ENCODE data around the gene PIK3C2B.
A peak's percentile ranks its signal among the peaks of the same experiment; 100 is the strongest.
"Not testable (repeated sequence)": the region's sequence is repeated elsewhere in the genome, so short reads cannot be mapped to it uniquely, and the experiment has no call there.

Gene PIK3C2B

GRCh38 chr1:204498981-204499380 is 4.4 kb upstream of the PIK3C2B start:
- no peak overlapping the region for H3K4me3 ChIP-seq (ENCODE audit: low read depth, low read length)
- no peak for DNase-seq (ENCODE audit: low read depth)
- no peak for TF ChIP-seq CTCF (conservative IDR thresholded peaks at IDR 0.05; ENCODE audit: low read depth, low read length)

- H3K4me3 ChIP-seq (ENCODE audit: low read depth, low read length): no peak overlapping the region
- no peak for TF ChIP-seq CTCF (conservative IDR thresholded peaks at IDR 0.05; ENCODE audit: low read depth, low read length)
- no peak for DNase-seq (ENCODE audit: low read depth)
These were observed 1.2 kb upstream of the PIK3C2B start for GRCh38 chr1:204495777-204496176.

GRCh38 chr1:204495078-204495753 is 611 bp upstream of the PIK3C2B start:
- no peak for TF ChIP-seq CTCF (conservative IDR thresholded peaks at IDR 0.05; ENCODE audit: low read depth, low read length)
- DNase-seq (ENCODE audit: low read depth): no peak
- H3K4me3 ChIP-seq (ENCODE audit: low read depth, low read length): peak overlapping the region; percentile 60

GRCh38 chr1:204493984-204494280 is 673 bp downstream of the PIK3C2B start:
- DNase-seq (ENCODE audit: low read depth): no peak
- no peak for TF ChIP-seq CTCF (conservative IDR thresholded peaks at IDR 0.05; ENCODE audit: low read depth, low read length)
- H3K4me3 ChIP-seq (ENCODE audit: low read depth, low read length): peak overlapping the region; percentile 60

GRCh38 chr1:204493145-204493983 is 1.2 kb downstream of the PIK3C2B start:
- TF ChIP-seq CTCF (conservative IDR thresholded peaks at IDR 0.05; ENCODE audit: low read depth, low read length): no peak
- DNase-seq (ENCODE audit: low read depth): peak; percentile 60
- peak overlapping the region; percentile 60 for H3K4me3 ChIP-seq (ENCODE audit: low read depth, low read length)

GRCh38 chr1:204491655-204492054 is 3.0 kb downstream of the PIK3C2B start:
- H3K4me3 ChIP-seq (ENCODE audit: low read depth, low read length): no peak overlapping the region
- no peak for TF ChIP-seq CTCF (conservative IDR thresholded peaks at IDR 0.05; ENCODE audit: low read depth, low read length)
- no peak for DNase-seq (ENCODE audit: low read depth)

- no peak for DNase-seq (ENCODE audit: low read depth)
- TF ChIP-seq CTCF (conservative IDR thresholded peaks at IDR 0.05; ENCODE audit: low read depth, low read length): no peak
- no peak overlapping the region for H3K4me3 ChIP-seq (ENCODE audit: low read depth, low read length)
These were observed 7.4 kb downstream of the PIK3C2B start for GRCh38 chr1:204487256-204487615.

GRCh38 chr1:204486513-204487255 is 7.9 kb downstream of the PIK3C2B start:
- H3K4me3 ChIP-seq (ENCODE audit: low read depth, low read length); DNase-seq (ENCODE audit: low read depth): not testable (repeated sequence)

All from choroid plexus epithelial cell (primary cell).